ENCODE measurements around the gene HAPLN2. TPM values are rescaled to one million over a fixed set of nuclear protein-coding genes. Genes with fewer than 3 reads are reported as not detected.

HAPLN2 gene
- total and polyA plus RNA-seq, 2 of the 8 experiments (the other 6 are each of a cell fraction or from before 2014, with no cell fraction given), result 0.19 to 0.51 TPM

GRCh38 chr1:156658496-156658895 is 39.3 kb downstream of the HAPLN2 start (continued):
- no peak for TF ChIP-seq SAP30 (IDR thresholded peaks at IDR 0.05; ENCODE audit: insufficient read depth, insufficient replicate concordance, low read length)
- TF ChIP-seq JUND (IDR thresholded peaks at IDR 0.05; ENCODE audit: low read length), result no peak
- TF ChIP-seq SP1 (IDR thresholded peaks at IDR 0.05; ENCODE audit: low read depth, low read length), result no peak
- TF ChIP-seq CREB1 (IDR thresholded peaks at IDR 0.05), result no peak
- TF ChIP-seq NANOG (IDR thresholded peaks at IDR 0.05; ENCODE audit: insufficient read depth, low read depth, low read length, poor library complexity, severe bottlenecking), result no peak

Measured in H1 (cell line).